HepG2 (cell line): ENCODE data around the gene DPY19L3. TPM values are rescaled to one million over a fixed set of nuclear protein-coding genes. Genes with fewer than 3 reads are reported as not detected.

ENCODE experiments used
- EP300 ChIP-seq, 3 experiments: sonication (generic) in 1 of 3; formaldehyde crosslinking in 1 of 3; IDR thresholded peaks; 2 replicates each; pipeline versions ENCODE4 v1.5.1 to v1.6.1; 2011 to 2020; ENCODE audit warnings: low read depth in 2 of 3, low read length in 2 of 3, borderline replicate concordance in 1 of 3, improper control_type of control experiment in 1 of 3, mild to moderate bottlenecking in 1 of 3, missing genetic modification reagents in 1 of 3, moderate library complexity in 1 of 3
- FOXO1 ChIP-seq: sonication (generic); formaldehyde crosslinking; IDR thresholded peaks from 2 replicates; pipeline ENCODE4 v1.4.0; 2020; ENCODE audit warnings: missing genetic modification reagents
- HINFP ChIP-seq: sonication (generic); formaldehyde crosslinking; IDR thresholded peaks from 2 replicates; pipeline ENCODE4 v1.4.0; 2020; ENCODE audit warnings: low read depth, mild to moderate bottlenecking, missing genetic modification reagents
- HMGXB3 ChIP-seq: sonication (generic); formaldehyde crosslinking; IDR thresholded peaks from 2 replicates; pipeline ENCODE4 v1.4.0; 2020; ENCODE audit warnings: missing genetic modification reagents, borderline replicate concordance
- RBAK ChIP-seq: sonication (generic); formaldehyde crosslinking; IDR thresholded peaks from 2 replicates; pipeline ENCODE4 v1.5.1; 2020; ENCODE audit warnings: mild to moderate bottlenecking, missing genetic modification reagents
- ZBTB21 ChIP-seq: sonication (generic); formaldehyde crosslinking; IDR thresholded peaks from 2 replicates; pipeline ENCODE4 v1.4.0; 2020; ENCODE audit warnings: missing genetic modification reagents
- ZNF232 ChIP-seq: sonication (generic); formaldehyde crosslinking; IDR thresholded peaks from 2 replicates; pipeline ENCODE4 v1.4.0; 2020; ENCODE audit warnings: missing genetic modification reagents, borderline replicate concordance
- ZNF253 ChIP-seq: sonication (generic); formaldehyde crosslinking; IDR thresholded peaks from 2 replicates; pipeline ENCODE4 v1.8.0; 2022; ENCODE audit warnings: mild to moderate bottlenecking, missing genetic modification reagents, borderline replicate concordance
- ZNF280D ChIP-seq: sonication (generic); formaldehyde crosslinking; IDR thresholded peaks from 2 replicates; pipeline ENCODE4 v1.5.1; 2020; ENCODE audit warnings: mild to moderate bottlenecking, missing genetic modification reagents
- ZNF510 ChIP-seq: sonication (generic); formaldehyde crosslinking; IDR thresholded peaks from 2 replicates; pipeline ENCODE4 v1.4.0; 2020; ENCODE audit warnings: low read depth, mild to moderate bottlenecking, missing genetic modification reagents
- ZNF670 ChIP-seq: sonication (generic); formaldehyde crosslinking; IDR thresholded peaks from 2 replicates; pipeline ENCODE4 v1.8.0; 2022; ENCODE audit warnings: mild to moderate bottlenecking, missing genetic modification reagents, borderline replicate concordance
- ZNF788 ChIP-seq: sonication (generic); formaldehyde crosslinking; IDR thresholded peaks from 2 replicates; pipeline ENCODE4 v1.5.0; 2020; ENCODE audit warnings: mild to moderate bottlenecking, missing genetic modification reagents, borderline replicate concordance
- ZNF850 ChIP-seq: sonication (generic); formaldehyde crosslinking; conservative IDR thresholded peaks from 2 replicates; pipeline ENCODE4 v1.9.0; 2021; ENCODE audit warnings: mild to moderate bottlenecking, missing genetic modification reagents
- ZSCAN20 ChIP-seq: sonication (generic); formaldehyde crosslinking; IDR thresholded peaks from 2 replicates; pipeline ENCODE4 v1.4.0; 2020; ENCODE audit warnings: missing genetic modification reagents, mild to moderate bottlenecking, borderline replicate concordance
- ZZZ3 ChIP-seq: sonication (generic); formaldehyde crosslinking; IDR thresholded peaks from 2 replicates; pipeline ENCODE4 v1.4.0; 2020; ENCODE audit warnings: missing genetic modification reagents, mild to moderate bottlenecking, borderline replicate concordance
- polyA plus RNA-seq, 8 experiments: library from polyadenylated mRNA; depleted of rRNA in 3 of 8; stranded (reverse) in 7 of 8; unstranded in 1 of 8; fragments of >200 nt; fragmentation: Illumina TruSeq in 4 of 8; extraction: Trizol in 4 of 8; gene quantifications; 2 replicates each; pipeline versions ENCODE4 v1.2.1 to v1.2.3, GENCODE V29; 2011 to 2016; ENCODE audit warnings: low read depth in 4 of 8, missing spikeins in 1 of 8, mixed read lengths in 1 of 8; ENCODE audit not compliant: insufficient read depth in 1 of 8
- total RNA-seq, 5 experiments: library from RNA; depleted of rRNA; stranded (reverse); fragments of >200 nt; fragmentation: Illumina TruSeq; extraction: Trizol; gene quantifications; 2 replicates each; pipeline ENCODE4 v1.2.3, GENCODE V29; 2016; ENCODE audit warnings: low read depth in 1 of 5
- TF ChIP-seq, protein P1 (sequence below): IDR thresholded peaks from 2 replicates; pipeline ENCODE4 v1.6.1; 2016; ENCODE audit warnings: low read depth

DPY19L3 gene
- total and polyA plus RNA-seq, 2 of the 13 experiments (the other 11 are each of a cell fraction or from before 2014, with no cell fraction given) = 21.6 to 25.2 TPM

- TF ChIP-seq ZNF280D (CRISPR knock-in tag) (peak; percentile 44; the same call in 1 of the 2 replicates), ZNF232 (CRISPR knock-in tag) (0 out of 2 replicates have a peak, but pooled peaks have one; percentile 31), ZSCAN20 (CRISPR knock-in tag) (no peak), ZNF788 (CRISPR knock-in tag) (peak; percentile 75; the same call in 1 of the 2 replicates), ZNF850 (CRISPR knock-in tag) (no peak), ZNF510 (CRISPR knock-in tag) (no peak; the same call in 1 of the 2 replicates), ZNF253 (CRISPR knock-in tag) (0 out of 2 replicates have a peak, but pooled peaks have one; percentile 65), ZNF670 (CRISPR knock-in tag) (0 out of 2 replicates have a peak, but pooled peaks have one; percentile 62), ZBTB21 (CRISPR knock-in tag) (no peak), RBAK (CRISPR knock-in tag) (no peak), HINFP (CRISPR knock-in tag) (peak; percentile 95), EP300 (IDR thresholded peaks at IDR 0.05; ENCODE audit: low read depth in 2 of 2, low read length in 2 of 2) (0 out of 4 replicates have a peak, but pooled peaks of 1 of the 2 experiments have one; percentile 12), EP300 (CRISPR knock-in tag; IDR thresholded peaks at IDR 0.05; ENCODE audit: borderline replicate concordance) (0 out of 2 replicates have a peak, but pooled peaks have one; percentile 26), ZZZ3 (peak; percentile 28; the same call in 1 of the 2 replicates), FOXO1 (CRISPR knock-in tag) (peak; percentile 54), HMGXB3 (CRISPR knock-in tag) (peak; percentile 84)
- TF ChIP-seq, protein P1, sequence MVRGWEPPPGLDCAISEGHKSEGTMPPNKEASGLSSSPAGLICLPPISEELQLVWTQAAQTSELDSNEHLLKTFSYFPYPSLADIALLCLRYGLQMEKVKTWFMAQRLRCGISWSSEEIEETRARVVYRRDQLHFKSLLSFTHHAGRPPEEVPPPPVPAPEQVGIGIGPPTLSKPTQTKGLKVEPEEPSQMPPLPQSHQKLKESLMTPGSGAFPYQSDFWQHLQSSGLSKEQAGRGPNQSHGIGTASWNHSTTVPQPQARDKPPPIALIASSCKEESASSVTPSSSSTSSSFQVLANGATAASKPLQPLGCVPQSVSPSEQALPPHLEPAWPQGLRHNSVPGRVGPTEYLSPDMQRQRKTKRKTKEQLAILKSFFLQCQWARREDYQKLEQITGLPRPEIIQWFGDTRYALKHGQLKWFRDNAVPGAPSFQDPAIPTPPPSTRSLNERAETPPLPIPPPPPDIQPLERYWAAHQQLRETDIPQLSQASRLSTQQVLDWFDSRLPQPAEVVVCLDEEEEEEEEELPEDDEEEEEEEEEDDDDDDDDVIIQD (CRISPR knock-in tag) = peak; percentile 61; the same call in 1 of the 2 replicates
Measured at GRCh38 chr19:32405431-32406160, at the start of gene DPY19L3 (continued).
